Left ventricle myocardium inferior (tissue), 1 donor: ENCODE results near the gene SORCS3. TPM values are rescaled to one million over a fixed set of nuclear protein-coding genes. Genes with fewer than 3 reads are reported as not detected.

Experiments
- DNase-seq: peaks from one replicate; pipeline ENCODE4 v3.0.0-alpha.2; 2020
- H3K27ac ChIP-seq: fragments of 200-600 bp; replicated peaks from 2 replicates; pipeline ENCODE4 v1.8.0; 2021
- H3K27me3 ChIP-seq: fragments of 200-600 bp; 2 replicates; pipeline ENCODE4 v1.8.0; 2021; ENCODE audit warnings: low read depth
- H3K36me3 ChIP-seq: fragments of 200-600 bp; 2 replicates; pipeline ENCODE4 v1.8.0; 2021
- H3K4me1 ChIP-seq: fragments of 200-600 bp; 2 replicates; pipeline ENCODE4 v1.8.0; 2021
- H3K4me3 ChIP-seq: fragments of 200-600 bp; 2 replicates; pipeline ENCODE4 v1.8.0; 2021; ENCODE audit warnings: mild to moderate bottlenecking, moderate library complexity
- H3K9me3 ChIP-seq: fragments of 200-600 bp; replicated peaks from 2 replicates; pipeline ENCODE4 v1.8.0; 2021
- intact Hi-C: fragments of 100-400 bp; cut with micrococcal nuclease; formaldehyde crosslinking; loops from one replicate; pipeline ENCODE4 v1.11.0; 2022
- total RNA-seq: library from RNA; stranded (reverse); fragmentation: NEBNext Ultra II Directional; extraction: Animal tissue kit (Norgen Biotek cat#: 25700); gene quantifications from one replicate; pipeline ENCODE4 v1.2.1, GENCODE V29; 2021
- TF ChIP-seq, protein P1 (sequence below): fragments of 200-600 bp; IDR thresholded peaks from 2 replicates; pipeline ENCODE4 v1.8.0; 2021; ENCODE audit warnings: antibody characterized with exemption, mild to moderate bottlenecking, borderline replicate concordance
- donor health status: DM: no; HTN: yes; CAD: no; lungs with severe emphysema.

Gene SORCS3
- total RNA-seq, 1 donor from 2014 or later: 0.03 TPM

DNA sequence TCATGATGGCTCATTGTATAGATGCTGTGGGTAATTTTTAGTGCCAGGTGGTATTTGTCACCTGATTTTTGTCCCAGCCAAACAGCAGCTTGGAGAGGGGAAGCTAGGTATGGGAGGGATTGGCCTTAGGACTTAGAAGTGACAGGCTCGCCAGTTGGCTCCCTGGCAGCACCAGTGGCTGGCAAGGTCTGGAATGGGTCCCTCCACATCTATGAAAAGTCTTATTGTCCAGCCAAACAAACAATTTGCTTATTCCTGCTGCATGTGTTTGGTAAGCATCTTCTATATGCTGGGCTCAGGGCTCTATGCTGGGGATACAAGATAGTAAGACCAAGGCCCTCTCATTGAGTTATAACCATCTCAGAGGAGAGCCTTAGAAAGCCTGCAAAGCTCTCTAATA, 42.5 kb downstream of the SORCS3 start:
- no peaks in the 10 kb centered on the region for H3K9me3 ChIP-seq
- H3K36me3 ChIP-seq: no peaks in the 10 kb centered on the region
- H3K4me3 ChIP-seq: no peak overlapping the region
- peaks cover 34% of the 10 kb centered on the region for H3K27me3 ChIP-seq
- no peaks in the 10 kb centered on the region for H3K4me1 ChIP-seq
- no peak overlapping the region for H3K27ac ChIP-seq
- no peak for DNase-seq
- TF ChIP-seq, protein P1, sequence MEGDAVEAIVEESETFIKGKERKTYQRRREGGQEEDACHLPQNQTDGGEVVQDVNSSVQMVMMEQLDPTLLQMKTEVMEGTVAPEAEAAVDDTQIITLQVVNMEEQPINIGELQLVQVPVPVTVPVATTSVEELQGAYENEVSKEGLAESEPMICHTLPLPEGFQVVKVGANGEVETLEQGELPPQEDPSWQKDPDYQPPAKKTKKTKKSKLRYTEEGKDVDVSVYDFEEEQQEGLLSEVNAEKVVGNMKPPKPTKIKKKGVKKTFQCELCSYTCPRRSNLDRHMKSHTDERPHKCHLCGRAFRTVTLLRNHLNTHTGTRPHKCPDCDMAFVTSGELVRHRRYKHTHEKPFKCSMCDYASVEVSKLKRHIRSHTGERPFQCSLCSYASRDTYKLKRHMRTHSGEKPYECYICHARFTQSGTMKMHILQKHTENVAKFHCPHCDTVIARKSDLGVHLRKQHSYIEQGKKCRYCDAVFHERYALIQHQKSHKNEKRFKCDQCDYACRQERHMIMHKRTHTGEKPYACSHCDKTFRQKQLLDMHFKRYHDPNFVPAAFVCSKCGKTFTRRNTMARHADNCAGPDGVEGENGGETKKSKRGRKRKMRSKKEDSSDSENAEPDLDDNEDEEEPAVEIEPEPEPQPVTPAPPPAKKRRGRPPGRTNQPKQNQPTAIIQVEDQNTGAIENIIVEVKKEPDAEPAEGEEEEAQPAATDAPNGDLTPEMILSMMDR: no peak
- intact Hi-C loops: no loop called here

DNA sequence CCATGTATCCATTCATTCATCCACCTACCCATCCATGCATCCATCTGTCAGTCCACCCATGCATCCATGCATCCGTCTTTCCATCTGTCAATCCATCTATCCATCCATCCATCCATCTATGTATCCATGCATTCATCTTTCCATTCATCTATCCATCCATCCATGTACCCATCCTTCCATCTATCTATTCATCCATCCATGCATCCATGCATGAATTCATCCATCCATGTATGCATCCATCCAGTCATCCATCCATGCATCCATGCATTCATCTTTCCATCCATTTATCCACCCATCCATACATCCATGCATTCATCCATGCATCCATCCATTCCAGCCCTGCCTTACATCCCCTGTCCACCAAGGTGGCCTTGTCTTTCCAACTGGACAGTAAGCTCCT, 45.7 kb downstream of the SORCS3 start:
- Histone ChIP-seq H3K27ac (no peak overlapping the region), H3K9me3 (no peaks in the 10 kb centered on the region), H3K27me3 (peaks cover 44% of the 10 kb centered on the region), H3K4me1 (no peaks in the 10 kb centered on the region), H3K4me3 (no peak overlapping the region), H3K36me3 (no peaks in the 10 kb centered on the region)
- TF ChIP-seq, protein P1: no peak
- no peak for DNase-seq
- intact Hi-C loops: no loop called here

DNA sequence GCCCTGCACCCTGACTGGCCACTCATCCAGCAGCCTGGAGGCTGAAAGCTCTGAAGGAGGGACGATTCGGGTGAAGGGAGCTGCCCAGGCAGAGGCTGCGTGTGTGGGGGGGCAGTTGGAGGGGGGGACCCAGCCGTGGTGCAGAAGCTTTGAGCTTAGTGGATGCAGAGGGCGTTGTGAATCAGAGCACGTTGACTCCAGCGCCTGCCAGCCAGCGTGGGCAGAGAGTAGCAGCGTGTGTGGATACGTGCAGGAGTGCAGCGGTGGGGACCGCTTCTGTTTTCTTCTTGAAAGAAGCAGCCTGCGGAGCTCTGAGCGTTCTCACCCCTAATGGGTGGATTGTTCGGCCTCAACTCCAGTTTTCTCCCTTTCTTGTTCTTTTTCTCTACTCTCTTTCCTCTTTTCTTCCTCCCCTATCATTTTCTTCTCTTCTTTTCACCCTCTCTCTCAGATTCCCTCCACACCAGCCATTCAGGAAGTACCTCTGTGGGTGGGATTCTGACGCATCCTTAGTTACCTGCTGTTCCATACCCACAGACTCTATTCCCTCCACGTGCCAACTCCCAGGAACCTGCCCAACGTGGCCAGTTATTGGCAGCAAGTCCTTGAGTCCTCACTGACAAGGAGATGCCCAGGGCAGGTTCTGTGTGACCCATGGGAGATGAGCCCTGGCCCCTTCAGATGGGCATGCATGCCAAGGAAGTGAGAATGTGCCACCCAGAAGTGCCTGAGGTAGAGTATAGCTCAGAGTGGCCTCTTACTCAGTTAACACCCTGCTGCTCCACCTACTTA, 47.4 kb downstream of the SORCS3 start:
- H3K9me3 ChIP-seq: no peaks in the 10 kb centered on the region
- no peaks in the 10 kb centered on the region for H3K36me3 ChIP-seq
- DNase-seq: no peak
- H3K27ac ChIP-seq: no peak overlapping the region
- H3K4me3 ChIP-seq: no peak overlapping the region
- intact Hi-C loops: no loop called here
- peaks cover 46% of the 10 kb centered on the region for H3K27me3 ChIP-seq
- TF ChIP-seq, protein P1: no peak
- no peaks in the 10 kb centered on the region for H3K4me1 ChIP-seq

DNA sequence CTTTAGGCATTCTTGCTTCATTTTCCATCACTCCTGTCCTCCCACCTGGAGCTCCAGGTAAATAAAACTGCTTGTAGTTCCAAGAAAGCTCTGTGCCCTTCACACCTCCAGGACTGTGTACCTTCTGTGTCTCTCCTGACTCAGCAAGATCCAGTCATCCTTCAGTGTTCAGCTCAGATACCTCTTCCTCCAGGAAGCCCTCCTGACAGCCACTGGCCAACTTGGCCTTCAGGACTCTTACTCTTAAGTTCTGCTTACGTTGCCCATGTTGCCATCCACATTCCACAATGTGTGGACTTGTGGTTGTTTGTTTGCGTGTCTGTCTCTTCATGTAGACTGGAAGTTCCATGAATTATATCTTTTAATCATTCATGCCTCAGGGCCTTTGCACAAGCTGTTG, 48.0 kb downstream of the SORCS3 start:
- intact Hi-C loops: no loop called here
- Histone ChIP-seq H3K27ac (no peak overlapping the region), H3K9me3 (no peaks in the 10 kb centered on the region), H3K27me3 (peaks cover 46% of the 10 kb centered on the region), H3K4me3 (no peak overlapping the region), H3K36me3 (no peaks in the 10 kb centered on the region), H3K4me1 (no peaks in the 10 kb centered on the region)
- no peak for DNase-seq
- TF ChIP-seq, protein P1: no peak

DNA sequence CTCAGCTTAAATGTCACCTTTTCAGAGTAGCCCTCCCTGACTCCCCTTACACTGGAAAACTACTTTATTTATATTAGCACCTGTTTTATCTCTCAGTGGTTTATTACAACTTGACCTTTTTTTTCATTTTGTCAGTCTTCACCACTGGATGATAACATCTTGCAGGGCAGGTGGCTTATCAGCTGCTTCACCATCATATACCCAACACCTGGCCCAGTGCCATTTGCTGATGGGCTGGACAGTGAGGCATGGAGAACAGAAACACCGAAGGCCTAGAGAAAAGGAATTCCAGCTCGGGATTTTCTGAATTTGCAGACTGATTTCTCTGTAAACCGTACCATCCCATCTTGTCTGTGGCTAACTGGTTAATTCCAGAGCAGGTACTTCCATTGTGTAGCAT, 48.5 kb downstream of the SORCS3 start:
- Histone ChIP-seq H3K4me1 (no peaks in the 10 kb centered on the region), H3K4me3 (no peak overlapping the region), H3K9me3 (no peaks in the 10 kb centered on the region), H3K36me3 (no peaks in the 10 kb centered on the region), H3K27ac (no peak overlapping the region), H3K27me3 (peaks cover 46% of the 10 kb centered on the region)
- intact Hi-C loops: no loop called here
- DNase-seq: no peak
- TF ChIP-seq, protein P1: no peak
